HG03575 (cell line): ENCODE results near the gene UBTF.

Experiments
- ATAC-seq: cut with Tn5 transposase; IDR thresholded peaks from one replicate; pipeline ENCODE4 v1.9.1; 2021; ENCODE audit not compliant: unreplicated experiment, insufficient number of reproducible peaks, low FRiP score; ENCODE audit errors: extremely low read depth

Gene UBTF

DNA sequence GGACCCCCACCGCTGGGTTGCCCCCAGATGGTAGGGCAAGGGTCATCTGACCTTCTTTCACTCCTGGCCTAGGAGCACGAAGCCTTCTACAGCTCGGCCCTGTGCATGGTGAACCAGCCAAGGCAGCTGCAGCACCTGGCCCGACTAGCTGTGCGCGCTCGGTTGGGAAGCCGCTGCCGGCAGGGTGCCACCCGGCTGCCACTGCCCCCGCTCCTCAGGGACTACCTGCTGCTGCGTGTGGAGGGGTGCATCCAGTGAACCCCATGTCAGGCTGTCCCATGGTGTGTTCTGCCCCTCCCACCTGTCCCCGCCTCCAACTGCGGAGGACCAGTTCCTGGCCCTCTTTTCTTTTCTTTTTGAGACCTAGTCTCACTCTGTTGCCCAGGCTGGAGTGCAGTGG lies 41.3 kb downstream of the UBTF start:
- ATAC-seq: no peak

DNA sequence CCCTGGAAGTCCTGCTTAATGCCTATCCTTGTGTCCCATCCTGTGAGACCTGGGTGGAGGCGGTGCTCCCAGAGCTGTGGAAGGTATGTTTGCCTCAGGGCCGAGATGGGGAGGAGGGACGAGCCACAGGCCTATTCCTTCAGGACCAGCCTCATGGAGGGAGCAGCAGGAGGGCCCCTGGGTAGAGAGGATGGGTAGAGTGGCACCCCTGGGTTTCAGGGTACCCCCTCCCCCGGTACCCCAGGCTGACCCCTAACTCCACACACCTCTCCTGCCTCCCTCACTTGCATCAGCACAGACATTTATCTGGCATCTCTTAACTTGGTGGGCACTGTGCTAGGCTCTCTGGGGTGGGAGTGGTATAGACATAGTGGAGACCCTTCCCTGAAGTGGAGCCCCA lies 41.8 kb downstream of the UBTF start:
- no peak for ATAC-seq

- no peak for ATAC-seq
Observed at GRCh38 chr17:44176671-44177501, 42.6 kb downstream of the UBTF start.

GRCh38 chr17:44176257-44176656 lies 43.2 kb downstream of the UBTF start:
- ATAC-seq: no peak

GRCh38 chr17:44174427-44174826 lies 45.0 kb downstream of the UBTF start:
- no peak for ATAC-seq

GRCh38 chr17:44171931-44172455 lies 47.5 kb downstream of the UBTF start:
- ATAC-seq: no peak

DNA sequence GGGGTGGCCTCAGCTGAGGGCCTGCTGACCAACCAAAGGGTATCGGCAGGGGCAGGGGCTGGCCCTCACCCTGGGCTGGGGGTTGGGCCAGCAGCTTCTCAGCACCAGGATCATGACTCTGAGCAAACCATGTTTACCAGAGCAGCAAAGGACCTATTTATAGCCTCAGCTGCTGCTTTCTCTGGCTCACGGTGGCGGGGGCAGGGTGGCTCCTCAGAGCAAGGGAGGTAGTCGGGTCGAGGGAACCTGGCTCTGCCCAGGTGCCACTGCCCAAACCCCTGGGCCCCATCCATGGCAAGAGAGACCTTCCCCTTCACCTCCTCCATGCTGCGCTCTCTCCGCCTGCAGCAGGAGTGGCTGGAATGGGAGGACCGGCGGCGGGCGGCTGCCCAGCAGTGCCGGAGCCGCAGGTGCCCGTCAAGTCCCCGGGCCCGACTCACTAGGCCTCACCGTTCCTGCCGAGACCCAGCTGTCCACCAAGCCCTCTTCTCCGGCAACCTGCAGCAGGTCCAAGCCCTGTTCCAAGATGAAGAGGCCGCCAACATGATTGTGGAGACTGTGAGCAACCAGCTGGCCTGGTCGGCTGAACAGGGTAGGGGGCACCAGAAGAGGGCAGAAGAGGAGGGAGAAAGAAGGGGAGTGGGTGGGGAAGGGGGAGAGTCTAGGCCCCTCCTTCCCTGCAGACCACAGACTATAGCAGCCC lies 48.8 kb downstream of the UBTF start, which contains the start of gene ASB16:
TSS of gene ASB16 (plus strand) at position 206 of the 703 bp plus-strand sequence. CDS start at position 292, 86 bp downstream.
- no peak for ATAC-seq

DNA sequence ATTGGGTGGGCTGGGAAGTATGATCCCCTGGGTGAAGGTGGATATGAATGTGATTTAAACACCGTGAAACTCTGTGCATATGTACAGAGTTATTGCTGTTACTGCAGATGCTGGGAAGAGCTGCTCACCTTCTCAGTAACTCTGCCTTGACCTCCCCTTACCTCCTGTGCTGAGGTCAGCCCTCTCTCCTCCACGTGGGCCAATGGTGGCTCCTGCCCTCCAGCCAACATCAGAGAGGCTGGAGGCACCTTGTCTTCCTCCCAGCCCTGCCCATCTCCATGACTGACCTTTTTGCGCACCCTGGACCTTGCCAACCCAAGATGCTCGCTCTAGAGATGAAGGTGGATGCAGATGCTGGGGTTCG lies 49.4 kb downstream of the UBTF start:
- no peak for ATAC-seq

DNA sequence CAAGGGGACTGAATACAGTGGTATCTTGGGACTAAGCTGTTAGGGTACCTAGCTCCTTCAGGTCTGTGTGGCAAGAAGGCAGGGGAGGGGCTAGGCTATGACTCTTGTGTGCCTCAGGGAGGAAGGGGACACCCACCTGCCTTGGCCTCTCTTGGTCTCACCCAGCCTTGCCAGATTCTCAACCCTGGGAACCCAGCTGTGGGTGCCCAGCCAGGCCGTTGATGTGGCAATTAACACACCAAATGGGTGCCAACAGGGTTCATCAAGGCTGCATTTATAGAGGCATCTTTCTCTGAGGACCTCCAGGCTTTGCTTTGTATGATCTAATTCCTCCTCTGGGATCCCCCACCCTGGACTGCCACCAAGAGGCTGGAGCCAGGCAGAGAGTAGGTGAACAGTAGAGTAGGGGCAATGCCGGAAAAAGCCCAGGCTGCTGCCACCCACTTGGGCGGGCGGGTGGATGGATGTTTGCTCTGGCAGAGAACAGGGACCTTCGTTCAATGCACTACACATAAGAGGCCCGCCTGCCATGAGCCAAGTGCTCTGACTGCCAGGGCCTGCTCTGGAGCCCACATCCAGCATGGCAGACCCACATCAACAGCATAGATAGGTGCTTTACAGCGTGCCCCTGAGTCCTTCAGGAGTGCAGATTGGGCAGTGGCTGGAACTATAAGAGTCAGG lies 52.2 kb downstream of the UBTF start:
- no peak for ATAC-seq

GRCh38 chr17:44164476-44164875 lies 55.0 kb downstream of the UBTF start:
- no peak for ATAC-seq

- ATAC-seq: no peak
Observed at GRCh38 chr17:44159519-44160210, 59.8 kb downstream of the UBTF start.

GRCh38 chr17:44155488-44155887 lies 64.0 kb downstream of the UBTF start:
- no peak for ATAC-seq
